ENCODE results near the gene PNMT. TPM values are rescaled to one million over a fixed set of nuclear protein-coding genes. Genes with fewer than 3 reads are reported as not detected.

Gene PNMT
- total and polyA plus RNA-seq, 2 of the 13 experiments (the other 11 are each of a cell fraction or from before 2014, with no cell fraction given), result 0.25 TPM; not detected in 1

- TF ChIP-seq, protein P1, sequence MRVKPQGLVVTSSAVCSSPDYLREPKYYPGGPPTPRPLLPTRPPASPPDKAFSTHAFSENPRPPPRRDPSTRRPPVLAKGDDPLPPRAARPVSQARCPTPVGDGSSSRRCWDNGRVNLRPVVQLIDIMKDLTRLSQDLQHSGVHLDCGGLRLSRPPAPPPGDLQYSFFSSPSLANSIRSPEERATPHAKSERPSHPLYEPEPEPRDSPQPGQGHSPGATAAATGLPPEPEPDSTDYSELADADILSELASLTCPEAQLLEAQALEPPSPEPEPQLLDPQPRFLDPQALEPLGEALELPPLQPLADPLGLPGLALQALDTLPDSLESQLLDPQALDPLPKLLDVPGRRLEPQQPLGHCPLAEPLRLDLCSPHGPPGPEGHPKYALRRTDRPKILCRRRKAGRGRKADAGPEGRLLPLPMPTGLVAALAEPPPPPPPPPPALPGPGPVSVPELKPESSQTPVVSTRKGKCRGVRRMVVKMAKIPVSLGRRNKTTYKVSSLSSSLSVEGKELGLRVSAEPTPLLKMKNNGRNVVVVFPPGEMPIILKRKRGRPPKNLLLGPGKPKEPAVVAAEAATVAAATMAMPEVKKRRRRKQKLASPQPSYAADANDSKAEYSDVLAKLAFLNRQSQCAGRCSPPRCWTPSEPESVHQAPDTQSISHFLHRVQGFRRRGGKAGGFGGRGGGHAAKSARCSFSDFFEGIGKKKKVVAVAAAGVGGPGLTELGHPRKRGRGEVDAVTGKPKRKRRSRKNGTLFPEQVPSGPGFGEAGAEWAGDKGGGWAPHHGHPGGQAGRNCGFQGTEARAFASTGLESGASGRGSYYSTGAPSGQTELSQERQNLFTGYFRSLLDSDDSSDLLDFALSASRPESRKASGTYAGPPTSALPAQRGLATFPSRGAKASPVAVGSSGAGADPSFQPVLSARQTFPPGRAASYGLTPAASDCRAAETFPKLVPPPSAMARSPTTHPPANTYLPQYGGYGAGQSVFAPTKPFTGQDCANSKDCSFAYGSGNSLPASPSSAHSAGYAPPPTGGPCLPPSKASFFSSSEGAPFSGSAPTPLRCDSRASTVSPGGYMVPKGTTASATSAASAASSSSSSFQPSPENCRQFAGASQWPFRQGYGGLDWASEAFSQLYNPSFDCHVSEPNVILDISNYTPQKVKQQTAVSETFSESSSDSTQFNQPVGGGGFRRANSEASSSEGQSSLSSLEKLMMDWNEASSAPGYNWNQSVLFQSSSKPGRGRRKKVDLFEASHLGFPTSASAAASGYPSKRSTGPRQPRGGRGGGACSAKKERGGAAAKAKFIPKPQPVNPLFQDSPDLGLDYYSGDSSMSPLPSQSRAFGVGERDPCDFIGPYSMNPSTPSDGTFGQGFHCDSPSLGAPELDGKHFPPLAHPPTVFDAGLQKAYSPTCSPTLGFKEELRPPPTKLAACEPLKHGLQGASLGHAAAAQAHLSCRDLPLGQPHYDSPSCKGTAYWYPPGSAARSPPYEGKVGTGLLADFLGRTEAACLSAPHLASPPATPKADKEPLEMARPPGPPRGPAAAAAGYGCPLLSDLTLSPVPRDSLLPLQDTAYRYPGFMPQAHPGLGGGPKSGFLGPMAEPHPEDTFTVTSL (CRISPR knock-in tag; IDR thresholded peaks at IDR 0.05; ENCODE audit: borderline replicate concordance), result no peak
- TF ChIP-seq YEATS2 (CRISPR knock-in tag; IDR thresholded peaks at IDR 0.05; ENCODE audit: borderline replicate concordance) (no peak; the same call in 1 of the 2 replicates), ZNF841 (CRISPR knock-in tag; IDR thresholded peaks at IDR 0.05; ENCODE audit: borderline replicate concordance) (no peak), RFX3 (CRISPR knock-in tag; IDR thresholded peaks at IDR 0.05) (no peak), TRIM24 (CRISPR knock-in tag; IDR thresholded peaks at IDR 0.05) (no peak), SP5 (CRISPR knock-in tag; IDR thresholded peaks at IDR 0.05; ENCODE audit: borderline replicate concordance, low read depth) (no peak; the same call in 1 of the 2 replicates), ZFP41 (CRISPR knock-in tag; IDR thresholded peaks at IDR 0.05; ENCODE audit: borderline replicate concordance) (0 out of 2 replicates have a peak, but pooled peaks have one; percentile 54), NR2F6 (IDR thresholded peaks at IDR 0.05) (no peak), NR2F6 (CRISPR knock-in tag; IDR thresholded peaks at IDR 0.05) (peak; percentile 25; the same call in 1 of the 2 replicates), RBM22 (optimal IDR thresholded peaks at IDR 0.05; ENCODE audit: low read length) (no peak), GFI1 (CRISPR knock-in tag; IDR thresholded peaks at IDR 0.05; ENCODE audit: borderline replicate concordance) (no peak), SIX1 (CRISPR knock-in tag; IDR thresholded peaks at IDR 0.05; ENCODE audit: borderline replicate concordance) (no peak), HDAC1 (CRISPR knock-in tag; IDR thresholded peaks at IDR 0.05) (peak; percentile 50; the same call in 1 of the 2 replicates), SNAPC2 (CRISPR knock-in tag; IDR thresholded peaks at IDR 0.05) (no peak), ZNF33B (CRISPR knock-in tag; IDR thresholded peaks at IDR 0.05) (peak; percentile 86; the same call in 1 of the 2 replicates), ESRRA (CRISPR knock-in tag; IDR thresholded peaks at IDR 0.05; ENCODE audit: low read depth) (no peak), ATRX (CRISPR knock-in tag; IDR thresholded peaks at IDR 0.05; ENCODE audit: borderline replicate concordance) (no peak), ZFX (CRISPR knock-in tag; IDR thresholded peaks at IDR 0.05; ENCODE audit: low read depth) (peak; percentile 96), MLX (CRISPR knock-in tag; IDR thresholded peaks at IDR 0.05) (no peak), CENPT (CRISPR knock-in tag; IDR thresholded peaks at IDR 0.05; ENCODE audit: low read depth) (peak; percentile 83; the same call in 1 of the 2 replicates)
- TF ChIP-seq, protein P2, sequence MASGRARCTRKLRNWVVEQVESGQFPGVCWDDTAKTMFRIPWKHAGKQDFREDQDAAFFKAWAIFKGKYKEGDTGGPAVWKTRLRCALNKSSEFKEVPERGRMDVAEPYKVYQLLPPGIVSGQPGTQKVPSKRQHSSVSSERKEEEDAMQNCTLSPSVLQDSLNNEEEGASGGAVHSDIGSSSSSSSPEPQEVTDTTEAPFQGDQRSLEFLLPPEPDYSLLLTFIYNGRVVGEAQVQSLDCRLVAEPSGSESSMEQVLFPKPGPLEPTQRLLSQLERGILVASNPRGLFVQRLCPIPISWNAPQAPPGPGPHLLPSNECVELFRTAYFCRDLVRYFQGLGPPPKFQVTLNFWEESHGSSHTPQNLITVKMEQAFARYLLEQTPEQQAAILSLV (CRISPR knock-in tag; IDR thresholded peaks at IDR 0.05; ENCODE audit: borderline replicate concordance), result peak; percentile 76; the same call in 1 of the 2 replicates
These were observed 3.6 kb downstream of the PNMT start (continued) for GRCh38 chr17:39671651-39672521.
